ENCODE results near the gene POU2AF3.

The POU2AF3 gene, protein sequence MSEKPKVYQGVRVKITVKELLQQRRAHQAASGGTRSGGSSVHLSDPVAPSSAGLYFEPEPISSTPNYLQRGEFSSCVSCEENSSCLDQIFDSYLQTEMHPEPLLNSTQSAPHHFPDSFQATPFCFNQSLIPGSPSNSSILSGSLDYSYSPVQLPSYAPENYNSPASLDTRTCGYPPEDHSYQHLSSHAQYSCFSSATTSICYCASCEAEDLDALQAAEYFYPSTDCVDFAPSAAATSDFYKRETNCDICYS

DNA sequence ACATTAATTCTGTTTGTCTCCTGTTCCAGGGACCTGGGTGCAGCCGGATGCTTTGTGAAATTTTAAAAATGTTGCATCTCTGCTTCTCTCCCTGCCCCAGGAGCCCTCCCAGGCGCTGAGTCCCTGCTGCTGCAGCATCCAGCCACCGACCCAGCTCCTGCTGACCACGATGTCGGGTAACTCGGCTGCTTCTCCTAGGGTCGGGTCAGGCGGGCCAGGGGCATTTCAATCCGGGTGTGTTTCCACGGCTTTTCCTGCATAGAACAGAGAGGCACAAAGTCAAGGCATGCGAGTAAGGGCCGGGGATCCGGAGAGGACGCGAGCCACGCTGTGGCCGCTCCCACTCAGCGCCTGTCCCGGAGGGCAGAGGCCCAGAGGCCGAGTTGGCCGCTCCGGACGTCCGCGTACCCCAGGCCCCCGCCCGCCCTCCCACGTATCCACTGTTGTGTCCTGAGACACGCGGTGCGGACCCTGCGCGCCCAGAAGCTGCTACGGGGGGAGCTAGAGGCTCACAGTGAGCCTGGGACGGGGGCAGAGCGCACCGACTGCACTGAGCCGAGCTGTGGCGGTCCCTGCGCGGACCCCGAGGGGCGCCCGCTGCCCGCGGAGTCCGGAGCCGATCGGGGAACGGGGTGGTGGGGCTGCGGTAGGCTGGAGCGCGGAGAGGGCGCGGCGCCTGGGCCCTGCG lies at the start of gene POU2AF3:
Gene POU2AF3 (plus strand): TSS at position 134 of the 688 bp plus-strand sequence. CDS start 36 bp downstream, at position 170.
- H3K27ac ChIP-seq, result no peak within 1 kb of the TSS
- no peak for TF ChIP-seq ZFX (IDR thresholded peaks at IDR 0.05; ENCODE audit: borderline replicate concordance)
- TF ChIP-seq, protein P1, sequence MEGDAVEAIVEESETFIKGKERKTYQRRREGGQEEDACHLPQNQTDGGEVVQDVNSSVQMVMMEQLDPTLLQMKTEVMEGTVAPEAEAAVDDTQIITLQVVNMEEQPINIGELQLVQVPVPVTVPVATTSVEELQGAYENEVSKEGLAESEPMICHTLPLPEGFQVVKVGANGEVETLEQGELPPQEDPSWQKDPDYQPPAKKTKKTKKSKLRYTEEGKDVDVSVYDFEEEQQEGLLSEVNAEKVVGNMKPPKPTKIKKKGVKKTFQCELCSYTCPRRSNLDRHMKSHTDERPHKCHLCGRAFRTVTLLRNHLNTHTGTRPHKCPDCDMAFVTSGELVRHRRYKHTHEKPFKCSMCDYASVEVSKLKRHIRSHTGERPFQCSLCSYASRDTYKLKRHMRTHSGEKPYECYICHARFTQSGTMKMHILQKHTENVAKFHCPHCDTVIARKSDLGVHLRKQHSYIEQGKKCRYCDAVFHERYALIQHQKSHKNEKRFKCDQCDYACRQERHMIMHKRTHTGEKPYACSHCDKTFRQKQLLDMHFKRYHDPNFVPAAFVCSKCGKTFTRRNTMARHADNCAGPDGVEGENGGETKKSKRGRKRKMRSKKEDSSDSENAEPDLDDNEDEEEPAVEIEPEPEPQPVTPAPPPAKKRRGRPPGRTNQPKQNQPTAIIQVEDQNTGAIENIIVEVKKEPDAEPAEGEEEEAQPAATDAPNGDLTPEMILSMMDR (IDR thresholded peaks at IDR 0.05), result no peak

DNA sequence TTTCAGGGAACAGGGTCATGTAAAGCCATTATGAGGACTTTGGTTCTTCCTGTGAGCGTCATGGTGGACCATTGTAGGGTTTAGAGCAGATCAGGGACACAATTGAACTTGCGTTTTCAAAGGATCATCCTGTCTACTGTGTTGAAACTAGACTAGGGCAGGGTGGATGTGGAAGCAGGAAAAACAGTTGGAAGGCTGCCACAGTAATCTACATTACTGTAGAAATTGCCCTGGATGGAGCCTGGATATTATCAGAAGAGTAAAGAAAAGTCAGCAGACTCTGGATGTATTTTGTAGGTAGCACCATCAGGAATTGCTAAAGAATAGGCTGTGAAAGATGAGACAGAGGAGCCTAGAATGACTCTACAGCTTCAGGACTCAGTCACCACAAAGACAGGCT lies 47.4 kb upstream of the POU2AF3 start:
- no peak overlapping the region for H3K27ac ChIP-seq
- TF ChIP-seq ZFX (IDR thresholded peaks at IDR 0.05; ENCODE audit: borderline replicate concordance), result no peak
- TF ChIP-seq, protein P1 (IDR thresholded peaks at IDR 0.05), result no peak

DNA sequence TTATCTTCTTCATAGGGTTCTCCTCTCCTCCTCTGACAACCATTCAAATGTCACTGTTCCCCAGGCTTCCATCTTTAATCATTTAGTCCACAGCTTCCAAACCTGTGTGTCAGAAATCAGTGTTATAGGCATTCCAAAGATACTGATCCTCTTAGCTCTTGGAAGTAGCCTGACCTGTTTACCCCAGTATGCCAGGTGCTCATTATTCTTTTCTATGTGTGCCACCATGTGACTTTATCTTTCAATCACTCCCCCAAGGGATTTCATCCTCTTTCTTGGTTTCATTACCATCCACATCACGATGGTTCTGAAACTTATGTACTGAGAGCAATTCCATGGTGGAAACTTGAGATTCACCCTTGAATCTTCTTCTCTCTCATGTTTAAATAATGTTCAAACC lies 45.2 kb upstream of the POU2AF3 start:
- TF ChIP-seq, protein P1 (IDR thresholded peaks at IDR 0.05), result no peak
- no peak for TF ChIP-seq ZFX (IDR thresholded peaks at IDR 0.05; ENCODE audit: borderline replicate concordance)
- H3K27ac ChIP-seq, result no peak overlapping the region

DNA sequence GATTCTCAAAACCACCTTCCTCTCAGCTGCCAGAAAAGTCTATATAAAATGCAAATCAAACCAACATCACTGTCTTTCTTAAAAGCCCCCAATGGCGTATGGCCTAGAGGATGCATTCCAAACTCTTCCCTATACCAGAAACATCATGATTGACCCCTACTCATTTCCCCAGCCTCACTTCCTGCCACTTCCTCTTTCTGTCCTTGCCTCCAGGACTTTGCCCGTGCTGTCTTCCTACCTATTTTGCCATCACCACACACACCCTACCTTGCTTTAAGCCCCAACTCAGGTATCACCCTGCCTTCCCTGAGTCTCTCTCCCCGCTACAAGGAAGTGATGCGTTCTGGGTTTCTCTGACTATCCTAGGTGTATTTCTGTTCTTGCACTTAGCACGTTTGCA lies 44.7 kb upstream of the POU2AF3 start:
- TF ChIP-seq, protein P1 (IDR thresholded peaks at IDR 0.05), result no peak
- TF ChIP-seq ZFX (IDR thresholded peaks at IDR 0.05; ENCODE audit: borderline replicate concordance), result no peak
- no peak overlapping the region for H3K27ac ChIP-seq

DNA sequence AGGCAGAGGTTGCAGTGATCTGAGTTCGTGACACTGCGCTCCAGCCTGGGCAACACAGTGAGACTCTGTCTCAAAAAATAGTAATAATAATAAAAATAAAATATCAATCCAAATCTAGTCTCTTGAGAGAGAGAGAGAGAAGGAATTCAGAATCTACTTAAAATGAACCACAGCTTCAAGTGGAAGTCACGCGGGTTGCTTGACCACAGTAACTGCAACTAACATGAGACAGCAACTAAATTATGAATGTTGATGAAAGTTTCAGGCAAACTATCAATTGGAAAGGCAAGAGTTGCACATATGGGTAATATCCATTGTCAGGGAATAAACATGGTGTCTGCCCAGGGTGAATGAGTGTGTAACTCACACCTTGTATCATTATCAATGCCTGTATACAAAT lies 40.3 kb upstream of the POU2AF3 start:
- no peak overlapping the region for H3K27ac ChIP-seq
- TF ChIP-seq, protein P1 (IDR thresholded peaks at IDR 0.05), result no peak
- TF ChIP-seq ZFX (IDR thresholded peaks at IDR 0.05; ENCODE audit: borderline replicate concordance), result no peak

DNA sequence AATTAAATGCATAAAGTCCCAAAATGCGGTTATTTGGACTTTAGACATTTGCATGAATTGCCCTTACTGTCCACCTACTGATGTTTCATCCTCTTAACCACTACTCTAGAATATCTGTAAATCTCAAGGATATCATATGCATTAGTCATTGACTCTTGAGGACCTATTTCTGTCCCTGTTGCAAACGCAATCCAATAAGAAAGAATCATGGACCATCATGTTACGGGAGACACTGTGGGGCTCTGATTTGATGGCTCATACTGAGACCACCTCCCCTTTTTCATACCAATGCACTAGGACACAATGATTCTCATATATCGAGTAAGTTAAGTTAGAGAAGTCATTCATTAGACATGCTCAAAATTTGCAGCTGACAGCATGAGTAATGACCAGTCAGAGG lies 38.5 kb upstream of the POU2AF3 start:
- H3K27ac ChIP-seq, result no peak overlapping the region
- TF ChIP-seq, protein P1 (IDR thresholded peaks at IDR 0.05), result no peak
- no peak for TF ChIP-seq ZFX (IDR thresholded peaks at IDR 0.05; ENCODE audit: borderline replicate concordance)

DNA sequence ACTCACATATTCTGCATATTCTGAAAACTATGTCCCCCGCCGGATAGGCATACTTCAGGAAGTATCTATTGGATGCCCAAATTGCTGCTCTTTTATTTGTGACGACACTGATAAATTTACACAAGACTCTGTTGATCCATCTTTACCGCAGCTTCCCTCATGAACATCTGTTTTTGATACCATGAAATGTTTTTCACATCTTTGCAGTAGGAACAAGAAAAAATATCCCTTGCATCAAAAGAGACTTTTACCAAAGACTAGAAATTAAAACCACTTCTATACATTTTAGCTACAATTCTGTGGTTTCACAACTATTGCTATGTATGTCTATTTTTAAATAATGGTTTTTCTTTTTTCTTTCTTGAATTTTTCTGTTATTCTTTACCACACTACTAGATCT lies 37.5 kb upstream of the POU2AF3 start:
- no peak overlapping the region for H3K27ac ChIP-seq
- TF ChIP-seq, protein P1 (IDR thresholded peaks at IDR 0.05), result no peak
- TF ChIP-seq ZFX (IDR thresholded peaks at IDR 0.05; ENCODE audit: borderline replicate concordance), result no peak

Data from 22Rv1 (cell line).